DLD1 (cell line): Measurements from ENCODE around the gene DLEC1.

Experiments
- in situ Hi-C: cut with HindIII; loops from 2 replicates; pipeline ENCODE4 v1.10.0; 2017; ENCODE audit warnings: low sequenced_read_pairs

Gene DLEC1, protein sequence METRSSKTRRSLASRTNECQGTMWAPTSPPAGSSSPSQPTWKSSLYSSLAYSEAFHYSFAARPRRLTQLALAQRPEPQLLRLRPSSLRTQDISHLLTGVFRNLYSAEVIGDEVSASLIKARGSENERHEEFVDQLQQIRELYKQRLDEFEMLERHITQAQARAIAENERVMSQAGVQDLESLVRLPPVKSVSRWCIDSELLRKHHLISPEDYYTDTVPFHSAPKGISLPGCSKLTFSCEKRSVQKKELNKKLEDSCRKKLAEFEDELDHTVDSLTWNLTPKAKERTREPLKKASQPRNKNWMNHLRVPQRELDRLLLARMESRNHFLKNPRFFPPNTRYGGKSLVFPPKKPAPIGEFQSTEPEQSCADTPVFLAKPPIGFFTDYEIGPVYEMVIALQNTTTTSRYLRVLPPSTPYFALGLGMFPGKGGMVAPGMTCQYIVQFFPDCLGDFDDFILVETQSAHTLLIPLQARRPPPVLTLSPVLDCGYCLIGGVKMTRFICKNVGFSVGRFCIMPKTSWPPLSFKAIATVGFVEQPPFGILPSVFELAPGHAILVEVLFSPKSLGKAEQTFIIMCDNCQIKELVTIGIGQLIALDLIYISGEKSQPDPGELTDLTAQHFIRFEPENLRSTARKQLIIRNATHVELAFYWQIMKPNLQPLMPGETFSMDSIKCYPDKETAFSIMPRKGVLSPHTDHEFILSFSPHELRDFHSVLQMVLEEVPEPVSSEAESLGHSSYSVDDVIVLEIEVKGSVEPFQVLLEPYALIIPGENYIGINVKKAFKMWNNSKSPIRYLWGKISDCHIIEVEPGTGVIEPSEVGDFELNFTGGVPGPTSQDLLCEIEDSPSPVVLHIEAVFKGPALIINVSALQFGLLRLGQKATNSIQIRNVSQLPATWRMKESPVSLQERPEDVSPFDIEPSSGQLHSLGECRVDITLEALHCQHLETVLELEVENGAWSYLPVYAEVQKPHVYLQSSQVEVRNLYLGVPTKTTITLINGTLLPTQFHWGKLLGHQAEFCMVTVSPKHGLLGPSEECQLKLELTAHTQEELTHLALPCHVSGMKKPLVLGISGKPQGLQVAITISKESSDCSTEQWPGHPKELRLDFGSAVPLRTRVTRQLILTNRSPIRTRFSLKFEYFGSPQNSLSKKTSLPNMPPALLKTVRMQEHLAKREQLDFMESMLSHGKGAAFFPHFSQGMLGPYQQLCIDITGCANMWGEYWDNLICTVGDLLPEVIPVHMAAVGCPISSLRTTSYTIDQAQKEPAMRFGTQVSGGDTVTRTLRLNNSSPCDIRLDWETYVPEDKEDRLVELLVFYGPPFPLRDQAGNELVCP (N-terminal part only)

DNA sequence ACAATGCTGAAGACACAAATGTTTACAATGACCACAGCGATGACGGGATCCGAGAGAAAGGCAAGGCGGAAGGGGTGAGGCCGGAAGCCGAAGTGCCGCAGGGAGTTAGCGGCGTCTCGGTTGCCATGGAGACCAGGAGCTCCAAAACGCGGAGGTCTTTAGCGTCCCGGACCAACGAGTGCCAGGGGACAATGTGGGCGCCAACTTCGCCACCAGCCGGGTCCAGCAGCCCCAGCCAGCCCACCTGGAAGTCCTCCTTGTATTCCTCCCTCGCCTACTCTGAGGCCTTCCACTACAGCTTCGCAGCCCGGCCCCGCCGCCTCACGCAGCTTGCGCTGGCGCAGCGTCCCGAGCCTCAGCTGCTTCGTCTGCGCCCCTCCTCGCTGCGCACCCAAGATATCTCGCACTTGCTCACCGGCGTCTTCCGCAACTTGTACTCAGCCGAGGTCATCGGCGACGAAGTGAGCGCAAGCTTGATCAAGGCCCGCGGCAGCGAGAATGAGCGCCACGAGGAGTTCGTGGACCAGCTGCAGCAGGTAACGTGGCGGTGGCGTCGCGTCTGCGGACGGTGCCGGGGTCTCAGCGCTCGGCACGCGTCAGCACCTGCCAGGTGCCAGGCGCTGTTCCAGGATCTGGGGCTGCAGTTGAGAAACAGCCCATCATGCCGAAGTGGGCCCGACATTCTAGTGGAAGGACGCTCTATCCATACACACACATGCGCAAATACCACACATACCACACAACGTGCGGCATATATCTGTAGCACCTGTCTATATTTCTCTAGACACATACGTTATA, at the start of gene DLEC1:
DLEC1 (plus strand) TSS at position 108 of the 798 bp plus-strand sequence; CDS start at position 126, 18 bp downstream.
- in situ Hi-C loops = no loop called here

DNA sequence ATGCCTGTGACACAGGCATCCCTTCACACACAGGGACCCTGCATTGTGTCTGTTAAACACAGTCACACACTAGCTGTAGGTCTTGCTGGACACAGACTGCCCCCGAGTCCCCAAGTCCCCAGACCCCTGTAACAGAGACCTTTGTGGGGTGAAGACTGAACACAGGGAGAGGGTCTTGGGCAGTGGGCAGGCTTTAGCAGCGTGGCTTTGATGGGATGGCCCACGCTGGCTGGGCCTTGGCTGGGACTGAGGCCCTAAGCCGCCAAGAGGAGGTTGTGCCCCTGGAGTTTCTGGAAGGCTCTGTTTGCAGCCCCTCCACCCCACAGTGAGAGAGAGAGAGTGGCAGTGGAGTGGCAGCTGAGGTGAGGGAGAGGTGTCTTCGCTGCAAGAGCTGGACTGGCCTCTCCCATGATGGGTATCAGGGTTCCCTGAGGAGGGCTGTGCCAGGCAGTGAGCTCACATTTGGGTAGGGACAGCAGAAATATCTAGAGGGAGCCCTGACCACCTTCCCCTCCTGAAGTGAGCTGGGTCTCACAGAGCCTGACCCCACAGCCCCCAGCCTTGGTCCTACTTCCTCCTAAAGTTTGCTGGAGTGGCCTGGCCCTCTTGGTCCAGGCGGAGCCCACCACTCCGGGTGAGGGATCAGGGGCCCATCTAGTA, 49.1 kb upstream of the DLEC1 start:
- in situ Hi-C loops = no loop called here

DNA sequence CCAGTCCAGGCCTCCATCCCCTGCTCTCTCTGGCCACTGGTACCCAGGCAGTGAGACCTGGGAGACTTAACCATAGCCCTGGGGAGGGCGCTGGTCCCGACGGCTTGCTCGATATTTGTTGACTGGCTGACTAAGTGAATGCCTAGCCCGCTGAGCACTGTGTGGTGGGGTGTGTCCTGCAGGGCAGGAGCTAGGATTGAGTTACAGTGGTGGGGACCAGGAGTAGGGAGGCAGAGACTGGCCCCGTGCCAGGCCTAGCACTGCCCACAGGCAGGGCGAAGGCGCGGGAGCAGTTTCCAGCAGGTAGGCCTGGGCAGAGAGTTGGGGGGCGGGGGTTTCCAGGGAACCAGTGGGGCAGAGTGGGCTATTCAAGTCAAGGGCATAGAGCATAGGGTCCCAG, 48.5 kb upstream of the DLEC1 start, which contains the start of gene VILL:
VILL (plus strand) TSS at position 260 of the 400 bp plus-strand sequence. CDS start 2,887 bp downstream, outside the sequence.
- in situ Hi-C loops = no loop called here

DNA sequence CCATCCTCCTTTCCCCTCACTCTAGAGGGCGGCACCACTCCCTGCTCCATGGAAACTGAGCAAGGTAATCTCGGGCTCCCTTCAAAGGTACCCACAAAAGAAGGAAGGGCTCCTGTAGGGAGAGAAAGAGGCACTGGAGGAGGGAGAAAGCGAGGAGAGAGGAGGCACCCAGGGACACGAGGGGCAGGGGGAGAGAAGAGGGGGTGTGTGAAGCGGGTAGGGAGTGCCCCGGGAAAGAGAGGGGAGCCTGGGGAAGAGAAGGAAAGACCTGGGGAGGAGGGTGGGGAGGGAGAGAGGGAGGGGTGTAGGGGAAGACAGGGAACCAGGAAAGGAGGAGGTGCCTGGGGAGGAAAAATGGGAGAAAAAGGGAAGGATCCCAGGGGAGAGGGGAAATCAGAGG, 47.9 kb upstream of the DLEC1 start:
- in situ Hi-C loops = no loop called here

GRCh38 chr3:37991823-37992222, 47.2 kb upstream of the DLEC1 start:
- in situ Hi-C loops = no loop called here

- in situ Hi-C loops = no loop called here
Observed at GRCh38 chr3:37992271-37993066, 46.5 kb upstream of the DLEC1 start.

- in situ Hi-C loops = no loop called here
Observed at GRCh38 chr3:37993067-37993455, 45.9 kb upstream of the DLEC1 start.

- in situ Hi-C loops = no loop called here
Observed at GRCh38 chr3:37993460-37993819, 45.6 kb upstream of the DLEC1 start.

GRCh38 chr3:37993820-37994638, 45.0 kb upstream of the DLEC1 start:
- in situ Hi-C loops = no loop called here

DNA sequence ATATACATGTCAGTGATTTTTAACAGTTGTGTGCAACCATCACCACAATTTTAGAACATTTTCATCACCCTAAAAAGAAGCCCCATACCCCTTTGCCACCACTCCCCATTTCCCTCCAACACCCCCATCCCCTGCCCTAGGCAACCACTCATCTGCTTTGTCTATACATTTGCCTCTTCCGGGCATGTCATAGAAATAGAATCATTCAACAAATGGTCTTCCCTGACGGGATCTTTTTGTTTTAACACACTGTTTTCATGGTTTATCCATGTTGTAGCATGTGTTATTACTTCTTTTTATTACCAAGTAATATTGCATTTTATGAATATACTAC, 44.4 kb upstream of the DLEC1 start:
- in situ Hi-C loops = no loop called here

DNA sequence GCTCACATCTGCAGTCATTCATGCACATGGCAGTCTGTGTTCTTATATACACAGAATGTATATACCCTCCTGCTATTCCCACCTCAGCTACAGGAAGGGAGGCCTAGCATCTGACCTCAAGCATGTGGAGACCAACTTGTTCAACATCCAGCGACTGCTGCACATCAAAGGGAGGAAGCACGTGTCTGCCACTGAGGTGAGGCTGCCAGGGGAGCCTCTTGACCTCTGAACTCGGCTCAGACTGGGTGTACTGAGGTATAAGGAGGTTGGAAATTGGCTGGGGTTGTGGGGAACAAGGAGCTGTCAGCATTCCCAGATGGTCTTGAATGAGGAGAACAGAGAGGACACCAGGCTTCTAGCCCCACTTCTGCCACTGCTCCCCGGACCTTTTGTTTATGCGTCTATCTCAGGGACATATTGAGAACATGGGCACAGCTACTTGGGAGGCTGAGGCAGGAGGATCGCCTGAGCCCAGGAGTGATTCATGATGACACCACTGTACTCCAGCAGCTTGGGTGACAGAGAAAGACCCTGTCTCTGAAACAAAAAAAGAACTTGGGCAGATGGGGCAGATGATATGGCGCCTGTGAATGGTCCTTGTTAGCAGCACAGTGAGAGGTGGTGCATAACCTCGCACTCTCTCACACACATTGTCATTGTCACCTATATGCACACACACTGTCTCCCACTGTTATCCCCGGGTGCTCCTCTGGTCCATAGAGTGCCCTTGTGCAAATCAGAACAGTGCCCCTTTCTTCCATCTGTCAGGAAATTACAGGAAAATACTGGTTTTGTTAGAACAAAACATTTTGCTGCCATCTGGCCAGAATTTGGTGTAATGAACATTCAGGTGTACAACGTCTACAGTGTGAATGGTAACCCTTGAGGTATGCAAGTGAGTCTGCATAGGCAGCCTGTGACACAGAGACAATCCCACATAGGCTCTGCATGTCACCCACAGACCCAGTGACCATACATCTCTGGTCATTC, 43.1 kb upstream of the DLEC1 start:
- in situ Hi-C loops = no loop called here

DNA sequence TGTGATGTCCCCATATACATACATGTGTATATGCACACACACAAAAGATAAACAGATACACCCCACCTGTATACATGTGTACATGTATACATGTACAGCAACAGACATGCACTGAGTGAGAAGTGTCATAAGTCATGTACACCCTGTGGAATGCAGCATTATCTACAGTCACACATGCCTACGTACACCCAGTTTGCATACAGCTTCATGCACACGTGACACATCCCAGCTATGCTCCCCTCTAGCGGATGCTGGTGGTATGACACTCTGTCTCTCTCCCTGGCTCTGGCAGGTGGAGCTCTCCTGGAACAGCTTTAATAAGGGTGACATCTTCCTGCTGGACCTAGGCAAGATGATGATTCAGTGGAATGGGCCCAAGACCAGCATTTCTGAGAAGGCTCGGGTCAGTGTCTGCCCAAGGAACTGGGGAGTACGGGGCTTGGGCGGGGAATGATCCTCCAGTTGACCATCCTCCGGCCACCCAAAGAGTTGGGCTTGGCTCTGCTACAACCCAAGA, 42.2 kb upstream of the DLEC1 start:
- in situ Hi-C loops = no loop called here

DNA sequence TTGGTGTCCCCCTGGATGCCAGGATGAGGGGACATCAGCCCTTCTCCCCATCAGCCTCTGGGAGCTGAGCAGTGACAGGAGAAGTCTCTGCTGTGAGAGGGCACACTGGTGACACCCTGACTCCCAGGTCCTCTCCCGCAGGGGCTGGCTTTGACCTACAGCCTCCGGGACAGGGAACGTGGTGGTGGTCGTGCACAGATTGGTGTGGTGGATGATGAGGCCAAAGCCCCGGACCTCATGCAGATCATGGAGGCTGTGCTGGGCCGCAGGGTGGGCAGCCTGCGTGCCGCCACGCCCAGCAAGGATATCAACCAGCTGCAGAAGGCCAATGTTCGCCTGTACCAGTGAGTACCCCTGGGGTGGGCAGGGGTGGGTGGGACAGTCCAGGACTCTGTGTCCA, 41.7 kb upstream of the DLEC1 start:
- in situ Hi-C loops = no loop called here

DNA sequence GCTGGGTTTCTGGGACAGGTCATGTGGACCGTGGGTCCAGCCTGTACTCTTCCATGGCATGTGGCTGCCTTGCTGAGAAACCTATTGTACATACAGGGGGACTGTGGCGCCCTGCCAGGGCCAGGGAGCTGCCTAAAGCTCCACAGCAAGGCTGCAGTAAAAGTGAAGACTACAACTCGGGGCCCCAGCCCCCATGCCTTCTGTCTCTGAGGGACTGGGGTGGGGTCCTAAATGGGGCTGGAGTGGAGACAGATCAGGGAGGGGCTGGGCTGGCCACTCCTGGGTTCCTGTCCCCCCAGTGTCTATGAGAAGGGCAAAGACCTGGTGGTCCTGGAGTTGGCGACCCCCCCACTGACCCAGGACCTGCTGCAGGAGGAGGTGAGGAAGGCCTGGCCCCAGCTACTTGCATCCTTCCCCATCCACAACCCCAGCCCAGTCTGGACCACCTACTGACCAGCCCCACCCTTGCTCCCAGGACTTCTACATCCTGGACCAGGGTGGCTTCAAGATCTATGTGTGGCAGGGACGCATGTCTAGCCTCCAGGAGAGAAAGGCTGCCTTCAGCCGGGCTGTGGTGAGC, 41.1 kb upstream of the DLEC1 start:
- in situ Hi-C loops = no loop called here

DNA sequence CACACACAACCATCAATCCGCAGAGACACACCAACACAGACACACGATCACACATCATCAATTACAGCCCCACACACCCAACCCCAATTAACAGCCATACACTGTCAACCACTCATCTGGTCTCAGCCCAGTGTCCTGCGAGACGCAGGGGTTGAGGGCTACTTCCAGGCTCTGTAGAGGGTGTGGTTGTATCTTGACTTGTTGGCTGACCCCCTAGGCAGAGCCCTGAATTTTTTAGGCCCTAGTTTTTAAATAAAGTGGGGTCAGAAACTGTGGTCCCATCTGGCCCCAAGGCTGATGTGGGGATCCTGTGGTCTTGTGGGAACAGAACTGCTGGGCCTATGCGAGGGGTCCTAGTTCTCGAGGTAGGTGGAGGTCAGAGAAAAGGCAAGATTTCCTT, 39.2 kb upstream of the DLEC1 start:
- in situ Hi-C loops = no loop called here

DNA sequence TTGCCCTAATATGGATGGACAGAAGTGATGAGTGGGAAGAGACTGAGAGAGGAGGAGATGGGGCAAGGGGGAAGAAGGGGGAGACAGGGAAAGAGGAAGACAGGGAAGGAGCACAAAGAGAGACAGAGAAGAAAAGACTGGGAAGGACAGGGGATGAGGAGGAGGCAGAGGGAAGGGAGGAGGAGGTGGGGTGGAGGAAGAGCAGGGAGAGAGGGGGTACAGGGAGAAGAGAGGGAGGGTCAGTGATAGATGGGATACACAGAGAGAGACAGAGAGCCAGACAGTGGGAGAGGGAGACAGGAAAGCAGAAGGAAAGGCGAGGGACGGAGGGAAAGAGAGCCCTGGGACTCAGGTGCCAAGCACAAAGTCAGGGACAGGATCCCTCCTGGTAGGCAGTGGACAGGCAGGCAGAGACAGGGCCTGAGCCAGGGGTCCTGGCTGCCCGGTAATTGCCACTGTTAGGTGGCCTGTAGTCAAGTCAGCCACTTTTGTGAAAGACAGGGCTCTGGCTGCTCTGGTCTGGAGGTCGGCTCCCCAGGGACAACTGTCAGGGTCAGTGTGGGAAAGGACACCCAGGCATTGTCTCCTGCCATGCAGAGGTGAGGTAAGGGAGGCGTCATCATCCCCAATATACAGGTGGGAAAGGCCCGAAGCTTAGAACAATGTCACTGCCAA, 38.6 kb upstream of the DLEC1 start:
- in situ Hi-C loops = no loop called here
